ENCODE data around the gene OR2V2.
"Not testable (repeated sequence)": the region's sequence is repeated elsewhere in the genome, so short reads cannot be mapped to it uniquely, and the experiment has no call there.

Gene OR2V2

DNA sequence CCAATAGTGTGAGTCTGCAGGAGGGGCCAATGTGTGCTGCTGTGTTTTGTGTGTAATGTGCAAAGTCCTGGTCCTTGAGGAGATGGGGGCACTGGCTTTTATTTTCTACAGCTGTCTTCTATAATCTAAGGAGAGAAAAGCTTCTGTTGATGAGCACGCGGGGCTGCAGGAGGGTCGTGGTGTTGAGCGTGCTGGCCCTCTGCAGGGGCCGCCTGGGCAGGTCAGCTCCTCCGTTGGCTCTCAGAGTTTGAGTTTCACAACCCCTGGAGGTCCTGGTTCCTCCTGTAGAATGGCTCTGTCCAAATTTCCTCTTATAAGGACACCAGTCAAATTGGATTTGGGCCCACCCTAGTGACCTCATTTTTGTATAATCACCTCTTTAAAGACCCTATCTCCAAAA lies 29.0 kb upstream of the OR2V2 start:
- DNase-seq, result no peak

DNA sequence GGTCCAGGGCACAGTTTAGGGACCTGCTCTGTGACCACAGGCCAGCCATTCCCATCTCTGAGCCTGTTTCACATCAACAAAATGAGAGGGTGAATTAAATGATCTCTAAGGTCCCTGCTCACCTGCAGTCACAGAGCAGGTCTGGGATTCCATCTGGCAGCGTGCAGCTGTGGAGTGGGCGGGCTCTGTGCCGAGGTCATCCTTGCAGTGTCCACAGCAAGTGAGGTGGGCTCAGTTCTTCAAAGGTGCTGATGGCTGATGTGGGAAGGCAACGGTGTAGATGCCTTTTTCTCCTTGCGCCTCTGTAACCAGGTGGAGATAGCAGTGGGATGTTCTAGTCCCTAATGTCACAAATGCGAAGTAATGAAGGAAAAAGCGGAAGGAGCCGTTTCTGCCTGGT lies 28.3 kb upstream of the OR2V2 start:
- DNase-seq, result no peak

DNA sequence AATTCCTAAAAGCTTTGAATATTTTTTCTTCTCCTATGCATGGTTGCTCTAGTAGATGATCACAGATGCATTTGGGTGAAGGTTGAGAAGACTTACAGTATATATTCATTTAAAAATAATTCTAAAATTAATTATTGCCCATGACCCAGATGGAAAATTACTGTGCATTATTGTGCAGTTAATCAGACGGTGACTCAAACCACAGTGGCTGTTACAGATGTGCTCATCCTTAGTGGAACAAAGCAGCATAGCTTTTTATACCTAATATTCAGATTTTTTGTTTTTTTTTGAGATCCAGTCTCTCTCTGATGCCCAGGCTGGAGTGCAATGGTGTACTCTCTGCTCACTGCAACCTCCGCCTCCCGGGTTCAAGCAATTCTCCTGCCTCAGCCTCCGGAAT lies 27.1 kb upstream of the OR2V2 start:
- no peak for DNase-seq

DNA sequence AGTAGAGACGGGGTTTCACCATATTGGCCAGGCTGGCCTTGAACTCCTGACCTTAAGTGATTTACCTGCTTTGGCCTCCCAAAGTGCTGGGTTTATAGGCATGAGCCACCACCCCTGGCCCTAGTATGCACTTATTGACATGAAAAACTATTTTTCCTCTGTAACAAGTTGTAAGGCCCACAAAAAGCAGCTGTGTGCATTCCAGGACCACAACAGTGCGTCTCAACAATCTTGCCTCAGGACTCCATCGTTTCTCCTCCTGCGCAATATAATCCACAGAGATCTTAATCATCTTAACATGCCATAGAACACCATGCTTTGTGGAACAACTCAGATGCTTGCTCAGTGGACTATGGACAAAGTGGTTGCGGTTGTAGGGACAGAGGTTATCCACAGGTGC lies 26.6 kb upstream of the OR2V2 start:
- DNase-seq, result no peak

DNA sequence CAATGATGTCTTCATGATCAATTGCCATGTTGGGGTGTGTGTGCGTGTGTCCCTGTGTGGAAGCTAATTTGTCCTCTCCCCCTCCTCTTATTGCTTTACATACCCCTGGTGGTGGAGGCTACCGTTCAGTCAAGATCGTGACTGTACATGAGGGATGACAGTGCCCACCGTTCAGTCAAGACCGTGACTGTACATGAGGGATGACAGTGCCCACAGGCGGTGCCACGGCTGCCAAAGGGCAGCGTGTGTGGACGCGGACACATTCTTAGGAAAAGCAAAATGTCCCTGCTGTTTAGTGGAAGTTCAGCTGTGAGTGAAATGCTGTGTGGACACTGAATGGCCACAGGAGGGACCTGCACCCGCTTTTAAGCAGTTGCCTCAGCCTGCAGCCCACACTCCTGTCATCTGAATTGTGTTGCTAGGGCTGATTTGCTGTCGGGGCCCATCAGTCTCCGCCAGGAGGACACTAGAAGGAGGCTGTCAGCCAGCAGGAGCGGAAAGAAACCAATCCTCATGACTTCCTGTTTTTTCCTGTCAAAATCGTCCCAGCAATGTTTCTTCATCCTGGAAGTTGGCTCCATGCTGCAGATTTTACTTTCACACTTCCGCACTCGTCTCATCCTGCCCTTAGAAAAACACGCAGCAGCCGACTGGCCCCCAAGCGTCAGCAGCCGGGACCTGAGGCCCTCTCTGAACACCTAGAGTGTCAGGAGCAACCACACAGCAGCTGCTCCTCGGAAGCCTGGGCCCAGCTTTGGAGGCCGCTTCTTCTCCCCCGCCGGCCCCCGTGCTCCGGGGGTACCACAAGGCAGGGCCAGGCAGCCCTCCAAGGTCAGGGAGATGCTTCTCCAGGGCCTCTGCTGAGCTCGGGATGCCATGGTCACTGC lies 25.5 kb upstream of the OR2V2 start:
- no peak for DNase-seq

DNA sequence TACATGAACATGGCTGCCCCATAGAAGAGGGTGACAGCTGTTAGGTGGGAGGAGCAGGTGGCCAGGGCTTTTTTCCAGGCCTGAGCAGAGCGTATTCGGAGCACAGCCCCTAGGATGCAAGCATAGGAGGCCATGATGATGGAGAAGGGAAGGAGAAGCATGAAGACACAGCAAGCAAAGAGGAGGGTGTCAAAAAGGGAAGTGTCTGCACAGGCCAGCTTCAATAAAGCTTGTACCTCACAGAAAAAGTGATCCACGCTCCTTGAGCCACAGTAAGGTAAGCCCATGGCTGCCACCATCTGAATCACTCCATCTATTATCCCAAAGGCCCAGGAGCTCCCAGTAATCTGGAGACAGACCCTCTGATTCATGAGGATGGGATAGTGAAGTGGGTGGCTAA lies 22.9 kb upstream of the OR2V2 start:
- no peak for DNase-seq

DNA sequence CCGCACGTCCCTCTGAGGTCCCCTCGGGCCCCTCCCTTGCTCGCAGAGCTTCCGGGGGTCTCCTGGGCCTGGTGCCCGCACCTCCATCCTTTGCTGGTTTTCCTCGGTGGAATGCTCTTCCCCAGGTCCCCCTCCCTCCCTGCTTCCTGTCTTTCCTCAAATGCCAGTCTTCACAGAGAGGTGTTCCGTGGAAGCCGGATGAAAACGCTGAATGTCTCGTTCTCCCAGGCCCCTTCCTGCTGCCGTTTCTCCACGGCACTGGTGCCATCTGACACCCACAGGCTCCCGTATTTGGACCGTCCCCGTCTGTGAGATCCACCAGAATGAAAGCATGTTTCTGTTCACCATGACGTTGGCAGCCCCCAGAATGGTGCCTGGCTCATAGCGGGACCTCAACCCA lies 20.5 kb upstream of the OR2V2 start:
- DNase-seq, result no peak

DNA sequence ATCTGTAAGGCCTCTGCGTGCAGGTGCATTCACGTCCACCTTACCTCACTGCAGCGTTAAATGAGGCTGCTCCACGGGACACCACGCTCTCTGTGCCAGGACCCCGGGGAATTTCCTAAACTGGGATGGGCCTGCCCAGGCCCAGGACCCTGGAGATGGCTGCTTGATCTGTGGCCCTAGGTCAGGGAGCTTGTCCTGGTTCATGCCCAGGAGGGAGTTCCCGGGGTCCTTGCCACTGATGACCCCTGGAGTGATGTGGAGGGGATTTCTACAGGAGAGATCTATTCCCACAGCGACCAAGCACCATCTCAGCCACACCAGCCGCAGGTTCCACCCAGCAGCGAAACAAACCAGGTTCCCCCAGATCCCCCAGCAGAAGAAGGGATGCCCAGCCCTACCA lies 19.9 kb upstream of the OR2V2 start:
- DNase-seq, result no peak

DNA sequence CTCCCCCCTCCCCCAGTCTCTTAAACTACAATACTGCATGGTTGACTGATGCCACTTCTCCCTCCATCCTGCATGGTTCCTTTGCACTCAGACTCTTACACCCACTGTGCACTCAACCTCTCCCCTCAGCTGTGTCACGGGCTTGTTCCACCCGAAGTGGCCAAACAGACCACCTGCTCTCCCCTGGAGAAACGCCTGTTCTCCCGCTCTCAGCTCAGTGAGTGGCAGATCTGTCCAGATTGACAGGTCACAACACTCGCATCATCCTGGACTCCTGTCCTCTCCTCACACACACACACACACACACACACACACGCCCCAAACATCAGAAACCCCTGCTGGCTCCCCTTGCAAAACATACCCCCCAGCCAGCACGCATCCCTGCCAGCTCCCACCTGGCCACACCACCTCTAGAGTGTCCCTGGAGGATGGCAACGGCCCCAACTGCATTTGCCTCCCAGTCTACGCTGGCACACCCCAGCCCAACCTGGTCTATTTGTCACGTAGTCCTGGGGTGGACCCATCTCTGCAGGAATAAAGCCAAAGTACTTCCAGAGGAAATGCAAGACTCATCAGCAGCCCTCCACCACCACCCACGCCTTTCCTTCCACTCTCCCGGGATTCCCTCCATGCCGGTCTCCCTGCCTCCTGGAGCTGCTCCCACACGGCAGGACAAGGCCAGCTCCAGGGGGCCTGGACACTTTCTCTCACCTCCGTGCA lies 19.3 kb upstream of the OR2V2 start:
- DNase-seq, result no peak

DNA sequence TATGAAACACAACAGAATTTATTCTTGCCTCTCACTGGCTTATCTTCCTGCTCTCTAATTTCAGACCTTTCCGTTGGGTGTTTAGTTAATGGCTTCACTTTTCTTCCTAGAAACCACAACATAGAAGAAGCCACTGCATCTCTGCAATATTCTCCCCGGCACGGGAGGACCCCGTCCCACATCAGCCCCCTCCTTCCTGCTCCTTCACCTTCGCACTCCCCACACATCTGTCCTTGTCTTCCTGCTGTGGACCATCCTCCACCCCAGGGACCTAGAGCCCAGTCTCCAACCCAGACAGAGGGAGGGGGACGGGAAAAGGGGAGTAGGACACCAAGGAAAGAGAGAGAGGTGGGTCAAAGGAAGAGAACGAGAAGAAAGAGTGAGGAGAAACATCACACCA lies 17.8 kb upstream of the OR2V2 start:
- DNase-seq, result no peak

DNA sequence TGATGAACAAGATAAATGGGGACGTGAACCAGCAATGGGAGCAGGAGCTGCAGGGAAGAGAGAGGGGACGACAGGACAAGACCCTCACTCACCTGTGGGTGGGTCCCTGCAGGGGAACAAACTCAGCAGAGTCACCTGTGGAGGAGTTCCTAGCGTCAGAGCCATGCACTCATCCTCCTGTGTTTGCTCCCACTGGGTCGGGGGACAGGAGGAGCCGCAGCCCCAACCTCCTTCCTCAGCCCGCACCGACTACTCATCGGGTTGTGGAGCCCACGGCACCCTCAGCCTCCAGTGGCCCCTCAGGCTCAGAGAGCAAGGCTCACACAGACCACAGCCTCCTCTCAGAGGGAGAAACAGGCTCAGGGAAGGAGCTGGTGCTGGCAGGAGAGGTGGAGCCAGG lies 17.3 kb upstream of the OR2V2 start:
- DNase-seq, result not testable (repeated sequence)

DNA sequence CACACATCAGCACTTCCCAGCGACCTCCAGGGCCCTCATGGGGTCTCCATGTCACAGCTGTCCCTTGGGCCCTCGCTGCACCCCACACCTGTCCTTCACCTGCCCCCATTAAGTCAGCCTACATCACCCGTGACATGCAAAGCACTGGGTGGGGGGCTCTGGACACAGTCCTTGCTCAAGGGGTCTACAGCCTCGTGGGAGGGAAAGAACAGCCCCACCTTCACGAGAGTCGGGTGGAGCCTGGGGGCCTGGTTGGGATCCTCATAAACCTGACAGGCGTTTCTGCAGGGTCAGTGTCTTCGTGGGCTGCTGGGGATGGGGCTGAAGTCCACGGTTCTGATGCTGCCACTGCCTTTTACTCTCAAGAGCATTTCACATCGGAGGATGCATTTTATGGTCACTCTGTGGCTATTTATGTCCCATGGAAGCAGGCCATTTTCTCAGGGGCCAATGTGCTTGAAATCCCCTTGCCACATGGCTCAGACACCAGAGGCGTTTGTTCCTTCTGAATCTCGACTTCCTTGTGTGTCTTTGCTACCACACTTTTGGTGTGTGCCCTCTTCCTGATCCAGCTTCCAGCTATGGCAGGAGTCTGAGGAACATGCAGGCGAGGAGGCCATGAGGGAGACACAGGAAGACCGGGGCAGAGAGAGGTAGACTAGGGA lies 16.4 kb upstream of the OR2V2 start, which contains the start of gene OR2V1:
Gene OR2V1 (minus strand): TSS at position 338 of the 665 bp plus-strand sequence. CDS start 5,865 bp downstream, outside the sequence.
- no peak for DNase-seq

DNA sequence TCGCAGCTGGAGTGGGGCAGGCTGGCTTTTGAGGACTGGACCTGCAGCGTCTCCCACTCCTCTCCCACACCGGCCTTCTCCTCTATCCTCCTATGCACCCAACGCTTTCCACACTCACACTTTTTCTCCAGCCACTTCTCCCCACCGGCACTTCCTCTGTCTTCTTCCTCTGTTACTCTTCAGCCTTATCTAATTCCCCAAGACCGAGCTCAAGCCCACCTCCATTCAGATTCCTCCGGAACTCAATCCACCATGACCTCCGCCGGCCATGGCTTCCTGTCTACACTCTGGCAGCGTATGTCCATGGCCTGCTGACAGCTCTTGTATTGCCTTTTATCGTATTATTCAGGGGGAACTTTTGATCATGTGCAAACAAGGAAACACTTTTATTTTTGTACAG lies 15.9 kb upstream of the OR2V2 start:
- no peak for DNase-seq

DNA sequence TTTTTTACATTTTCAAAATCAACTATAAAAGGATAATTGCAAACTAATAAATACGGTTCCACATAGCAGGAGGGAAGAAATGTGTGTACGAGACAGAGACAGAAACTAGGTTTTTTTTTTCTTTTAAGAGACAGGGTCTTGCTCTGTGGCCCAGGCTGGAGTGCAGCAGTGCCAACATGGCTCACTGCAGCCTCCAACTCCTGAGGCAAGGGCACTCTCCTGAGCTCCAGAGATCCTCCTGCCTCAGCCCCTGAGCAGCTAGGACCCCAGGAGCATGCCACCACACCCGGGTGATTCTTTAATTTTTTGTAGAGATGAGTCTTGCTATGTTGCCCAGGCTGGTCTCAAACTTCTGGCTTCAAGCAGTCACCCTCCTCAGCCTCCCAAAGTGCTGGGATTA lies 14.3 kb upstream of the OR2V2 start:
- DNase-seq, result no peak

DNA sequence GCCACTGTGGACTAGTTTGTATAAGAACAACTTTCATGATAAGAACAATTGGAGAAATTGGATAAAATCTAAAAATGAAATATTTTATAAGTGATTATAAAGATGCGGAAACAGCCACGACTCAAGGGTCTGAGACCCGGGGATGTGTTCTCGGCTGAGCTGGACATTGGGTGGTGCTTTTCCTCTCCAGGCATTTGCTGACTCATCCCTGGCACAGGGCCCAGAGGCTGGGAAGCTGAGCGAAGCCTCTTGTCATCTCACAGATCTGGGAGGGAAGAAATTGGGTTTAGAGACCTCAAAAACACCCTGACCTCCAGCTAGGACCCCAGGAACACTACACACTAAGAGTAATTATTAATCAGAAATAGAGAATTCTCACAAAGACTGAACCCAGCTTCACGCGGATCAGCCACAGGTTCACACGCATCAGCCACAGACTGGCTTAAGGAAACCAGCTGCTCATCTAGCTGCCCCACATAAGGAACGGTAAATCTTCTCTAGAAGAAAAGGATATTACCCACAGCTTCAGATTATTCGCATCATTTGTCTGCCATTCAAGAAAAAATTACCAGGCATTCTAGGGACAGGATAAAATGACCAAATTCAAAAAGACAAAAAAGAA lies 13.7 kb upstream of the OR2V2 start:
- DNase-seq, result no peak

DNA sequence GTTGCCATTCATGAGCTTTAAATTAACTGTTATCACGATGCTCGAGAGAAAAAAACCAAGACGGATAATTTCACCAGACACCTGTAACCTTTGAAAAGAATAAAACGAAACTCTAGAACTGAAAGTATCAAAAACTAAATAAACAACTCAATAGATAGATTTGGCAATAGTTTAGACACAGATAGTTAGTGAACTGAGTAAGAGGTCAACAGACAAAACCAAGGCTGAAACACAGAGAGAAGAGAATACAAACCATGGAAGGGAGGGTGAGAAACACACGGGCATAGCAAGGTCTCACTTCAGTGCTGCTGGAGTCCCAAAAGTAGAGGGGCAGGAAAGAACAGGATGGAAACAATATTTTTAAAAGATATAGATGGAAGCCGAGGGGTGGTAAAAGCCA lies 13.1 kb upstream of the OR2V2 start:
- no peak for DNase-seq

DNA sequence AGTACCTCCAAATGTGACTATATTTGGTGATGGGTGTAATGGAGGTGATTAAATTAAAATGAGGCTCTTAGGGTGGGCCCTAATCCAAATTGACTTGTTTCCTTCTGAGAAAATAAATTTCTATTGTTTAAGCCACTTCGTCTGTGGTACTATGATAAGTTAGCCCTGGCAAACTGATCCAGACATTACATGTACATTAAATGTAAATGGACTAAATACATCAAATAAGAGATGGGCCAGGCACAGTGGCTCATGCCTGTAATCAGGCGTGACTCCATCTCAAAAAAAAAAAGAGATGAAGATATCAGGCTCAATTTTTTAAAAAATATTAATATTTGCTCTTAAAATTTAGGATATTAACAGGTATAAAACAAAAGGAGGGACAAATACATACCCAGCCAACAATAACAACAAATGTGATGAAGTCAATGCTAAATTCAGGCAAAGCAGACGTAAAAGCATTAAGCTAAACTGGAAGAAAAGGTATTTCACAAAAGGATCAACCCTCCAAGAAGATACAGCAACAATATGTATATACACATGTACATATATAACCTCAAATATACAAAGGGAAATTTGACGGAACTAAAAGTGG lies 10.9 kb upstream of the OR2V2 start:
- no peak for DNase-seq

DNA sequence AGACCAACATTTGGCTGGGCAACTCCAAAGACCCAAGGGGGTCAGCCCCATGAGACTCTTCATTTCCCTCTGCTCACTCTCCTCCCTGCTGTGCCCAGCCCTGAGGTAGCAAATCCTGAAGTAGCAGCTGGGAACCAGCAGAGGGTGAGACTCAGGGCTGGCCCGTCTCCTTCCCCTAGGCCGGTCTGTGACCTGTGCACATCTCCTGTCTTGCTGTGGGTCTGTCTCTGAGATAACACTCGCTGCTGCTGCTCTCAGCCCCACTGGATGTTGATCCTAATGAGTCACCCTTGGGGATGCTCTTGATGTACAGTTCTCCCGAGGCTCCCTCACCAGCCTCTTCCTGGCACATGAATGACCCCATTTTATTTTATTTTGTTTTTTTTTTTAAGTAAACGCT lies 9.1 kb upstream of the OR2V2 start:
- no peak for DNase-seq

DNA sequence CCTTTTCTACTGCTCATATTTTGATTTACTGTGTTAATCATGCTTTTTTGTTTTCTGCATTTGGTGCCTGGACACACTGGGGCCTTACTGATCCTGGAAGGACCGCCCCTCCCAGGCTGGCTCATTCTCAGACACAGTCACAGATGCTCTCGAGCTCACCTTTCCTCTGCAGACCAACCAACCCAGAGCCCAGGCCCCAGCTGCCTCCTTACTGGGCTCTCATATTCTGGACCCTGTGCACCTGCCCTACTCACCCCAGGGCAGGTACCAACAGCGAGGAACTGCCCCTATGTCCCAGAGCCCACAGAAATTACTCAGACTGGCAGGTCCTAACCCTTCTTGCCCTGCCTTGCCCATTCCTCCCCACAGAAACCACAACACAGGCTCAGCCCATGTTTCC lies 6.6 kb upstream of the OR2V2 start:
- DNase-seq, result no peak

DNA sequence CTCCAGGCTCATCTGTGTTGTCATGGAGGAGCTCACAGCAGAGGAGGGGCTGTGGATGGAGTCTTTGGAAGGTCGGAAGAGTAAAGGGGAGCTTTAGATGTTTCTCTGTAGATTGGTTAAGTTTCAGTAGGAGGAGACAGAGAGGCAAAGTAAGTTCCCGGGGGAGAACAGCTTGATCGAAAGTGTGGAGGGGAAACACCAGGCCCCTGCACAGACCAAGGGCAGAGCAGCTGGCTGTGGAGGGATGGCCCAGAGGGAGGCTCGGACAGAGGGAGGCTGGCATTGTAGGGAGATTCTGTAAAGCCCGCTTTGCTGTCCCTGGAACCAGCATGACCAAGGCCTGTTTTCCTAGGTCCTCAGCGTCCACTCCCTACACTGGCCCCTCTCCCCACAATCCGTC lies 5.3 kb upstream of the OR2V2 start:
- no peak for DNase-seq

DNA sequence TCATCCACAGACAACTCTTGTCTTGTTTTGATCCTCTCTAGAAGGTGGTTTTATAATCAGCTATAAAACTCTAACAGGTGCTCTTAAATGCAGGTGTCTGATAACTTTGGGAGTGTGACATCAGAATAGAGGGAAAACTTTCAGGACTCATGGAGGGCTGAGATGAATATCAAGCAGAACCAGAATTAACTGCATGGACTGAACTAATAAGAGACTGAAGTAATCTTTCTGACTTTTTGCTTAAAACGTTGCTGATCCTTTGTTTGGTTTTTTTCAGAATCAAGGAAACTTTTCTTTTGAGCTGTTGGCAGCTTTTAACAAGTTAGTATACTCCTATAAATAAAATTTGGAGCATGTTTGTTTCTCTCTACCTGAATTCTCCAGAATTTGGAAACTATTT lies 2.3 kb upstream of the OR2V2 start:
- DNase-seq, result no peak

DNA sequence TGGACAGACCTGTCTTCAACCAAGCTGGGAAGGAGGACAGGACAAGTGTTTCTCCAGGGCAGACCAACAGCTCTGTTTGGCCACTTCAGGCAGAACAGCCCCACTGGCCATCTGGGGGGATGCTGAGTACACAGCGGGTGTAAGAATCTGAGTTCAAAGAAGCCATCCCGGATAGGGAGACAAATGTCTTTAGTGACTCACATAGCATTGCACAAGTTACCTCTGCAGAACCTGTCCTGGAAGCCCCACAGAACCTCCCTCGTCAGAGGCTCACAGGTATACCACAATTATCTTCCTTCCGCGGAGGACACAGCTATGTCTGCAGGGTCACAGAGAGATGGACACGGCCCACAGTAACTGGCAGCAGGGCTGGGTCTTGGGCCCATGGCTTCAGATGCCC lies 2.0 kb downstream of the OR2V2 start:
- DNase-seq, result no peak

All from stimulated activated CD4-positive, alpha-beta T cell treated with anti-CD3 and anti-CD28 coated beads, Interleukin-4, amount 100 ng/mL, for 1 hour (primary cell).